GM18870 (cell line): ENCODE data around the gene MRPS27.

Source experiments
- ATAC-seq: cut with Tn5 transposase; IDR thresholded peaks from one replicate; pipeline ENCODE4 v1.9.1; 2021; ENCODE audit warnings: moderate library complexity; ENCODE audit not compliant: unreplicated experiment

Gene MRPS27

GRCh38 chr5:72206160-72206559, 113.9 kb downstream of the MRPS27 start:
- no peak for ATAC-seq

GRCh38 chr5:72205431-72206009, 114.5 kb downstream of the MRPS27 start:
- ATAC-seq = no peak

DNA sequence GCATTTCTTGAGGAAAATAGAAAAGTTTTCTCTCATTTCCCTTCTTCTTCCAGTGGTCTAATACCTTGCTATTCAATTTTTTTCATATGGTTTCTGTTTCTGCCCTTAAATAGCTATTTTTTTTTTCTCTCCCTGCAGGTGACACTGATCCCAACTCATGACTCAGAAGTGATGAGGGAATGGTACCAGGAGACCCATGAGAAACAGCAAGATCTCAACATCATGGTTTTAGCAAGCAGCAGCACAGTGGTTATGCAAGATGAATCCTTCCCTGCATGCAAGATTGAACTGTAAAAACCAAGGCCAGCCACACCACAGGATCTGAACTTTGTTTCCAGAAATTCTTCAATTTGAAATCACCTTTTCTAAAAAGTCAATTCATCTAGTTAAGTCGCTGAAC, 115.1 kb downstream of the MRPS27 start:
- ATAC-seq = no peak

- no peak for ATAC-seq
Measured at GRCh38 chr5:72203251-72203845, 116.7 kb downstream of the MRPS27 start.

DNA sequence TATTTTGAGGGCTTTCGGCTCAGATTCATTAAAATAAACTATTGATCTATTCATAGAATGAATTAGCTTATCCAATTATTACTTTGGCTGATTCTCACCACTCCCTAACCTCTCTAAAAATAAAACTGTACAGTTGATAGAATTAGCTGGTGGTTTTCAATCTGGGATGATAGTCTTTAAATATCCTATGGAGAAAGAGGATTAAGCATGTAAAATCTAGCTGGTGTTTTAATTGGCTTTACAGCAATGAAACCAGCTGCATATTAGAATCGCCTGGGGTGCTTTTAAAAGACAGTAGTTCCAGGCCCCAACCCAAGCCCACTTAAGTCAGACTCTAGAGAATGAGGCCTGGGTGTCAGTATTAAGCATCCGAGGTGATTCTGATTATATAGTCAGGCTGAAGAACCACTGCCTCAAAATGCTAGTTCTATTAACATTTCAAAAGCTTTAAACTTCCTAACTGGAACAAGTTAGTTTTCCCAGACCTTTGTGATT, 117.7 kb downstream of the MRPS27 start:
- ATAC-seq = no peak

DNA sequence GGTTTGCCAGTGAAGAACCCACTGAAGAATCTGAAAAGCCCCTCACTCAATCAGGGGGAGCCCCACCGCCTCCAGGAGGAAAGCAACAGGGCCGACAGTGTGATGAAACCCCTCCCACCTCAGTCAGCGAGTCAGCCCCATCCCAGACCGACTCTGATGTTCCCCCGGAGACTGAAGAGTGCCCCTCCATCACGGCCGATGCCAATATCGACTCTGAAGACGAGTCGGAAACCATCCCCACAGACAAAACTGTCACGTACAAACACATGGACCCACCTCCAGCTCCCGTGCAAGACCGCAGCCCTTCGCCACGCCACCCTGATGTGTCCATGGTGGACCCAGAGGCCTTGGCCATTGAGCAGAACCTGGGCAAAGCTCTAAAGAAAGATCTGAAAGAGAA, 120.4 kb downstream of the MRPS27 start:
- ATAC-seq = no peak

- ATAC-seq = no peak
Measured at GRCh38 chr5:72197393-72197792, 122.6 kb downstream of the MRPS27 start.

DNA sequence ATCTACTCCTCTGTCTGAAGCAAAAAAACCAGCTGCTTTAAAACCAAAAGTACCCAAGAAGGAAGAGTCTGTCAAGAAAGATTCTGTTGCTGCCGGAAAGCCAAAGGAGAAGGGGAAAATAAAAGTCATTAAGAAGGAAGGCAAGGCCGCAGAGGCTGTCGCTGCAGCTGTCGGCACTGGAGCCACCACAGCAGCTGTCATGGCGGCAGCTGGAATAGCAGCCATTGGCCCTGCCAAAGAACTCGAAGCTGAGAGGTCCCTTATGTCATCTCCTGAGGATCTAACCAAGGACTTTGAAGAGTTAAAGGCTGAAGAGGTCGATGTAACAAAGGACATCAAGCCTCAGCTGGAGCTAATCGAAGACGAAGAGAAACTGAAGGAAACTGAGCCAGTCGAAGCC, 124.5 kb downstream of the MRPS27 start:
- ATAC-seq = no peak

DNA sequence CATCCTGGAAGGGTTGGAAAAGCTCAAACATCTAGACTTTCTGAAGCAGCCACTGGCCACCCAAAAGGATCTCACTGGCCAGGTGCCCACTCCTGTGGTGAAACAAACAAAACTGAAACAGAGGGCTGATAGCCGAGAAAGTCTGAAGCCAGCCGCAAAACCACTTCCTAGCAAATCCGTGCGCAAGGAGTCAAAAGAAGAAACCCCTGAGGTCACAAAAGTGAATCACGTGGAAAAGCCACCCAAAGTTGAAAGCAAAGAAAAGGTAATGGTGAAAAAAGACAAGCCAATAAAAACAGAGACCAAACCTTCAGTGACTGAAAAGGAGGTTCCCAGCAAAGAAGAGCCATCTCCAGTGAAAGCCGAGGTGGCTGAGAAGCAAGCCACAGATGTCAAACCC, 125.2 kb downstream of the MRPS27 start:
- peak; percentile 89 for ATAC-seq

GRCh38 chr5:72191404-72191803, 128.6 kb downstream of the MRPS27 start:
- ATAC-seq = no peak

GRCh38 chr5:72189146-72189545, 130.9 kb downstream of the MRPS27 start:
- ATAC-seq = no peak

- no peak for ATAC-seq
Measured at GRCh38 chr5:72188166-72188565, 131.9 kb downstream of the MRPS27 start.

GRCh38 chr5:72187388-72188075, 132.5 kb downstream of the MRPS27 start:
- no peak for ATAC-seq

- no peak for ATAC-seq
Measured at GRCh38 chr5:72185496-72186329, 134.3 kb downstream of the MRPS27 start.

- no peak for ATAC-seq
Measured at GRCh38 chr5:72184408-72184807, 135.6 kb downstream of the MRPS27 start.

DNA sequence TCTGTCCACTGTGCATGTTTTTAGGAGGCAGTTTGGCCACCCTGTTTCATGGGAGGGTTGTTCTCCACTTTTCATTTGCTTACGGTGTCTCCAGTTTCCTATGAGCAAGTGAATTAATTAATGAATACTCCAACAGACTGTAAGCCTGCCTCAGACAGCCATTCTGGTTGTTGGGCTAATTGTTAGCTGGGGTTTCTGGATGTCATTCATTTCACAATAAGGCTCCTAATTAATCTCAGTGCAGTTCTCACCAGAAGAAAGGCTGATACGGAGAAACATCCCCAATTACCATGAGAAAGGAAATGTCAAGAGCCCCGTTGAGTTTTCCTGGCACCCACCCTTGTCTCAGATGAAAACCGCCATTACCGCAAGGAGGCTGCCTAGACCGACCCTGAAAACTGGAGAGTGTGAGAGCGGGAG, 136.9 kb downstream of the MRPS27 start:
- no peak for ATAC-seq

- no peak for ATAC-seq
Measured at GRCh38 chr5:72182686-72183085, 137.4 kb downstream of the MRPS27 start.

GRCh38 chr5:72180925-72181324, 139.1 kb downstream of the MRPS27 start:
- ATAC-seq = no peak

- no peak for ATAC-seq
Measured at GRCh38 chr5:72179816-72180440, 140.1 kb downstream of the MRPS27 start.

GRCh38 chr5:72179028-72179815, 140.8 kb downstream of the MRPS27 start:
- ATAC-seq = no peak
